ENCODE results near the gene SDHAF2. TPM values are rescaled to one million over a fixed set of nuclear protein-coding genes. Genes with fewer than 3 reads are reported as not detected.

SDHAF2 gene
- total and polyA plus RNA-seq, 2 of the 13 experiments (the other 11 are each of a cell fraction or from before 2014, with no cell fraction given): 44.2 to 70.4 TPM

DNA sequence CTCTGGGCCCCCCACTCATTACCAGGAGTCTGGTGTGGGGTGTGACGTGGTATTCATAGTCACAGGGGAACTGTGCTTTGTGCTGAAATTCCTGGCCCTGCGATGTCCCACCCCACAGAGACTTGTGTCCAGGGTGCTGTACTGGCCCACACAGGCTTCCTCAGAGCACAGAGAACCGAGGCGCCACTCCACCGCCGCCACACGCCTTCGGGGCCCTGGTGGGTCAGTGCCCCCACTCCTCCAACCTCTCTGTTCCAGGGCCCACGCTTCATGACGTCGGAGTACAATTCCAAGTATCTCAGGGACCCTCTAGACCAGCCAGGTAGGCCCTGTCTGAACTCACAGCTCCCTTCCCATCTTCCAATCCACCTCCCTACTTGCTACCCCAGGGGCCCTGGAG is 55.2 kb downstream of the SDHAF2 start:
- H3K27ac ChIP-seq (ENCODE audit: extremely low read length, insufficient read depth, low read length): no peak overlapping the region
- H3K79me2 ChIP-seq (ENCODE audit: insufficient read depth, low read length): no peaks in the 10 kb centered on the region
- intact Hi-C loops (cut with micrococcal nuclease; ENCODE audit: unreplicated experiment) (no loop called here), in situ Hi-C loops (cut with HindIII; ENCODE audit: extremely low pct_ligation_motif_present, low pct_unique_long_range_greater_than_20kb) (no loop called here)
- H3K4me2 ChIP-seq (ENCODE audit: low read depth, low read length): no peak overlapping the region
- no peak overlapping the region for H3K4me3 ChIP-seq (replicated peaks in 1 of 3; ENCODE audit: insufficient read depth in 1 of 3, low read depth in 2 of 3, low read length in 3 of 3)
- no TSS peak for BruUV-seq (replicated peaks)
- no peaks in the 10 kb centered on the region for H3K36me3 ChIP-seq (replicated peaks in 1 of 2; ENCODE audit: control insufficient read depth in 1 of 2, insufficient read depth in 2 of 2, low read length in 2 of 2)
- FAIRE-seq (no peak), ATAC-seq (no peak), DNase-seq (ENCODE audit: low spot score) (no peak)
- WGBS (ENCODE audit: low lambda C conversion rate): 44% methylated on average over 2 of the region's 11 CpGs
- peaks cover 2 to 48% of the 10 kb centered on the region in 2 experiments for H3K27me3 ChIP-seq (ENCODE audit: control insufficient read depth in 1 of 2, insufficient read depth in 2 of 2, low read length in 2 of 2)
- no peaks in the 10 kb centered on the region for H4K20me1 ChIP-seq (ENCODE audit: insufficient read depth, low read length)
- no peaks in the 10 kb centered on the region for H3K9me3 ChIP-seq (ENCODE audit: low read length)
- ChIA-PET CTCF (ENCODE audit: low intra/inter-chr PET ratio, low total read pairs) (no interaction called here), POLR2A (no interaction called here)
- TF ChIP-seq ZBTB10 (CRISPR knock-in tag; IDR thresholded peaks at IDR 0.05; ENCODE audit: borderline replicate concordance) (no peak), CREB1 (IDR thresholded peaks at IDR 0.05) (peak; percentile 25; the same call in 1 of the 2 replicates), CREB1 (CRISPR knock-in tag; IDR thresholded peaks at IDR 0.05) (no peak), HNF4G (IDR thresholded peaks at IDR 0.05; ENCODE audit: borderline replicate concordance, low read depth, low read length) (no peak), HNF4G (CRISPR knock-in tag; IDR thresholded peaks at IDR 0.05; ENCODE audit: borderline replicate concordance, low read depth) (no peak), THYN1 (CRISPR knock-in tag; IDR thresholded peaks at IDR 0.05; ENCODE audit: borderline replicate concordance, low read depth) (no peak)
- peaks cover 59% of the 10 kb centered on the region for H3K4me1 ChIP-seq (ENCODE audit: insufficient read depth, low read length)
- no peak overlapping the region for H3K9ac ChIP-seq (ENCODE audit: insufficient read depth, low read depth, low read length)
- no peak overlapping the region for H2AFZ ChIP-seq (ENCODE audit: low read length)
